ENCODE results near the gene CZIB. TPM values are rescaled to one million over a fixed set of nuclear protein-coding genes. Genes with fewer than 3 reads are reported as not detected.

The CZIB gene
- total RNA-seq, 1 experiment from 2014 or later = 67.0 TPM

DNA sequence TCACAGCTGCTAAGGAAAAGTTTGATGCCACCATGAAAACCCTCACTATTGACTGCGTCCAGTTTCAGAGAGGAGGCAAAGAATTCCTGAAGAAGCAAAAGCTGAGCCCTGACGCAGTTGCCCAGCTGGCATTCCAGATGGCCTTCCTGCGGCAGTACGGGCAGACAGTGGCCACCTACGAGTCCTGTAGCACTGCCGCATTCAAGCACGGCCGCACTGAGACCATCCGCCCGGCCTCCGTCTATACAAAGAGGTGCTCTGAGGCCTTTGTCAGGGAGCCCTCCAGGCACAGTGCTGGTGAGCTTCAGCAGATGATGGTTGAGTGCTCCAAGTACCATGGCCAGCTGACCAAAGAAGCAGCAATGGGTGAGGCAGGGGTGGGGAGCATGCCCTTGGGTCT is 9.5 kb downstream of the CZIB start:
- Histone ChIP-seq H4K5ac (ENCODE audit: insufficient read length, low read depth, low read length) (no peak overlapping the region), H2BK120ac (ENCODE audit: low read depth, low read length, poor library complexity, severe bottlenecking) (no peak overlapping the region), H3K4me2 (ENCODE audit: insufficient read depth, insufficient read length, low read length) (no peak overlapping the region), H3K79me1 (ENCODE audit: insufficient read depth, low read depth, low read length, poor library complexity, severe bottlenecking) (no peaks in the 10 kb centered on the region), H3K23me2 (ENCODE audit: insufficient read length, low read depth, low read length, poor library complexity, severe bottlenecking) (no peaks in the 10 kb centered on the region), H2BK15ac (ENCODE audit: low read depth, low read length) (no peak overlapping the region), H3K9me3 (ENCODE audit: control insufficient read depth, low read depth, low read length) (peaks cover 11% of the 10 kb centered on the region), H3K27ac (ENCODE audit: insufficient read length, low read depth, low read length) (no peak overlapping the region), H2BK12ac (ENCODE audit: insufficient read length, low read depth, low read length) (no peak overlapping the region), H4K91ac (ENCODE audit: insufficient read length, low read depth, low read length) (no peak overlapping the region), H2AFZ (ENCODE audit: low read length) (no peak overlapping the region), H4K20me1 (ENCODE audit: control insufficient read depth, insufficient read depth, insufficient read length) (no peaks in the 10 kb centered on the region), H3K27me3 (ENCODE audit: insufficient read depth, low read length) (no peaks in the 10 kb centered on the region), H3K56ac (ENCODE audit: insufficient read length, low read depth, low read length) (no peak overlapping the region), H3K79me2 (ENCODE audit: insufficient read depth, low read length) (no peaks in the 10 kb centered on the region), H2BK20ac (ENCODE audit: low read depth, low read length, poor library complexity, severe bottlenecking) (no peak overlapping the region), H3K4ac (ENCODE audit: low read depth, low read length) (no peak overlapping the region), H2AK5ac (ENCODE audit: insufficient read length, low read length) (no peak overlapping the region), H3K4me1 (ENCODE audit: insufficient read depth, low read length) (no peaks in the 10 kb centered on the region), H3K9ac (ENCODE audit: extremely low read depth, insufficient read length, low read length) (no peak overlapping the region), H3K18ac (ENCODE audit: insufficient read length, low read depth, low read length) (no peak overlapping the region), H3T11ph (ENCODE audit: low read length) (no peak overlapping the region), H4K8ac (replicated peaks; ENCODE audit: insufficient read length, low read depth, low read length) (no peak overlapping the region), H3K23ac (ENCODE audit: insufficient read length, low read depth, low read length) (no peak overlapping the region), H2BK5ac (ENCODE audit: insufficient read length, low read length) (no peak overlapping the region), H3K14ac (ENCODE audit: insufficient read depth, low read length) (no peak overlapping the region)
- no CpG with 5 or more reads among the region's 11 CpGs for WGBS (ENCODE audit: extremely low coverage, insufficient read length, low lambda C conversion rate)
- no peak overlapping the region for H3K4me3 Mint-ChIP-seq
- no peak for DNase-seq
- H3K27me3 Mint-ChIP-seq (ENCODE audit: low read depth) = no peaks in the 10 kb centered on the region
- TF ChIP-seq CTCF (conservative IDR thresholded peaks at IDR 0.05) = no peak
- no peak overlapping the region for H3K27ac Mint-ChIP-seq
- peaks cover 49 to 84% (median 80%) of the 10 kb centered on the region in 3 experiments for H3K36me3 Mint-ChIP-seq (ENCODE audit: insufficient read depth in 1 of 3, low read depth in 3 of 3)
- H3K4me1 Mint-ChIP-seq = no peaks in the 10 kb centered on the region
- H3K9me3 Mint-ChIP-seq = peaks cover 16 to 17% of the 10 kb centered on the region in 2 experiments
